ENCODE results near the gene NDUFB10. TPM values are rescaled to one million over a fixed set of nuclear protein-coding genes. Genes with fewer than 3 reads are reported as not detected.

The NDUFB10 gene
- polyA plus RNA-seq, 1 of the 3 experiments (the other 2 are of a cell fraction), result 468 TPM

DNA sequence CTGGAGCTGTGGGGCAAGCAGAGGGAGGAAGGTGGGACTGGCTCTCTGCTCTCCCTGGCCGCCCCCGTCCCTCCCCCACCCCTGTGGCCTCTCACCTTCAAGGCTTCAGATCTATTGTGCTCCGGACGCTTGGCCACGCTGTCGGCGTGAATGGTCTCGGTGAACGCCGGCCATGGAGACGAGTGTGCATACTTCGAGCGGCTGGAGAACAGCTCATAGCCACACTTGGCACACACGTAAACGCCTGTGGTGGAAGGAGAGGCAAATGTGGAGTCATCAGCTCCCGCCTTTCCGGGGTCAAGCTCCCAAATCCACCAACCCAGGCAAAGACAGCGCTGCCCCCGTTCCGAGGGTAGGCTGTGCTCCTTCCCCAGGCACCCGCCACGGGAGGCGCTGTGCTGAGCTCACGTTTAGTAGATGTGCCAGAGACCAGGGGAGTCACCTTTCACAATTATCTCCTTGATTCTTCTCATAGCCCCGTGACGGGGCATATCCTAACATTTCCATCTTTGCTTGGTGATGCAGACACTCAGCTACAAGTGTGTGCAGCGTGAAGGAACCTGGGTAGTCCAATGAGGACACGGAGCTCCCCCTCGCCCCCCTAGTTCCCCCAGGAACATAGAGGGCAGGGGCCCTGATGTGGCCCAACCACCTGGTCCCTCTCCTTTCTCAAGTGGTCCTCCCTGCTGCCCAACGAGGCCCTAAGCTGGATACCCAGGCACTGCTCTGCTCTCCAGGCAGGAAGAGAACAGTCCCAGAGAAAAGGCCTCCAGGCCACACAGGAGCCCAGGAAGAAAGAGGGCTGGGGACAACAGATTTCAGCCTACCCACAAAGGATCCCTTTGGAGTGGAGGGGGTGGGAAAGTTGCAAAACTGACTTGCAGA, 17.9 kb upstream of the NDUFB10 start:
- H3F3A ChIP-seq (replicated peaks; ENCODE audit: insufficient read depth), result no peaks in the 10 kb centered on the region
- TF ChIP-seq FOXM1 (IDR thresholded peaks at IDR 0.05; ENCODE audit: low read depth), result no peak
- no peak for TF ChIP-seq RXRA (IDR thresholded peaks at IDR 0.05; ENCODE audit: borderline replicate concordance, low read depth)
- TF ChIP-seq TEAD4 (IDR thresholded peaks at IDR 0.05; ENCODE audit: borderline replicate concordance, insufficient read depth), result no peak
- TF ChIP-seq CHD2 (IDR thresholded peaks at IDR 0.05; ENCODE audit: low read length, partially characterized antibody), result no peak
- no peak for TF ChIP-seq RFX5 (IDR thresholded peaks at IDR 0.05; ENCODE audit: low read length)
- TF ChIP-seq, protein P1, sequence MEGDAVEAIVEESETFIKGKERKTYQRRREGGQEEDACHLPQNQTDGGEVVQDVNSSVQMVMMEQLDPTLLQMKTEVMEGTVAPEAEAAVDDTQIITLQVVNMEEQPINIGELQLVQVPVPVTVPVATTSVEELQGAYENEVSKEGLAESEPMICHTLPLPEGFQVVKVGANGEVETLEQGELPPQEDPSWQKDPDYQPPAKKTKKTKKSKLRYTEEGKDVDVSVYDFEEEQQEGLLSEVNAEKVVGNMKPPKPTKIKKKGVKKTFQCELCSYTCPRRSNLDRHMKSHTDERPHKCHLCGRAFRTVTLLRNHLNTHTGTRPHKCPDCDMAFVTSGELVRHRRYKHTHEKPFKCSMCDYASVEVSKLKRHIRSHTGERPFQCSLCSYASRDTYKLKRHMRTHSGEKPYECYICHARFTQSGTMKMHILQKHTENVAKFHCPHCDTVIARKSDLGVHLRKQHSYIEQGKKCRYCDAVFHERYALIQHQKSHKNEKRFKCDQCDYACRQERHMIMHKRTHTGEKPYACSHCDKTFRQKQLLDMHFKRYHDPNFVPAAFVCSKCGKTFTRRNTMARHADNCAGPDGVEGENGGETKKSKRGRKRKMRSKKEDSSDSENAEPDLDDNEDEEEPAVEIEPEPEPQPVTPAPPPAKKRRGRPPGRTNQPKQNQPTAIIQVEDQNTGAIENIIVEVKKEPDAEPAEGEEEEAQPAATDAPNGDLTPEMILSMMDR (IDR thresholded peaks at IDR 0.05), result no peak
- POLR2A ChIA-PET, result interaction anchor here (0.8 to 1.3 kb wide), 3 partner anchors 12 to 23 kb away, joined by 3 to 7 read pairs (median 5); partner anchors contain the start of gene RPS2
- H3K9me3 ChIP-seq, result no peaks in the 10 kb centered on the region
- peak; percentile 9 for DNase-seq
- no peaks in the 10 kb centered on the region for H3K9me2 ChIP-seq
- H3K4me2 ChIP-seq, result peak overlapping the region; percentile 99
- H3K27ac ChIP-seq (ENCODE audit: low read depth in 2 of 2, low read length in 1 of 2), result no peak overlapping the region
- no peaks in the 10 kb centered on the region for H3K79me2 ChIP-seq (ENCODE audit: insufficient read depth)
- H3K4me1 ChIP-seq (ENCODE audit: control insufficient read depth in 1 of 2, insufficient read depth in 2 of 2, low read depth in 1 of 2, low read length in 1 of 2), result peaks cover 0 to 10% of the 10 kb centered on the region in 2 experiments; a peak in 2 of 4 replicates
- no peaks in the 10 kb centered on the region for H3K27me3 ChIP-seq (ENCODE audit: insufficient read depth)
- 85% methylated on average over 18 of the region's 30 CpGs for WGBS (ENCODE audit: low lambda C conversion rate)
- H2AFZ ChIP-seq (ENCODE audit: low read depth), result peak overlapping the region; percentile 3; the same call in 1 of the 2 replicates
- no peaks in the 10 kb centered on the region for H4K20me1 ChIP-seq (ENCODE audit: insufficient read depth)
- CTCF ChIA-PET, result interaction anchor here (0.7 to 2.8 kb wide), 8 partner anchors 9 to 167 kb away, joined by 3 to 18 read pairs (median 4); no protein-coding TSS in a partner anchor
- H3K9ac ChIP-seq, result no peak overlapping the region
- H3K36me3 ChIP-seq (replicated peaks in 1 of 2; ENCODE audit: control insufficient read depth in 1 of 2, insufficient read depth in 2 of 2, low read length in 1 of 2), result peaks cover 4 to 14% of the 10 kb centered on the region in 2 experiments
- peak overlapping the region; percentile 91 to 95; a peak in 3 of 4 replicates for H3K4me3 ChIP-seq (ENCODE audit: low read depth in 2 of 2, low read length in 1 of 2)

DNA sequence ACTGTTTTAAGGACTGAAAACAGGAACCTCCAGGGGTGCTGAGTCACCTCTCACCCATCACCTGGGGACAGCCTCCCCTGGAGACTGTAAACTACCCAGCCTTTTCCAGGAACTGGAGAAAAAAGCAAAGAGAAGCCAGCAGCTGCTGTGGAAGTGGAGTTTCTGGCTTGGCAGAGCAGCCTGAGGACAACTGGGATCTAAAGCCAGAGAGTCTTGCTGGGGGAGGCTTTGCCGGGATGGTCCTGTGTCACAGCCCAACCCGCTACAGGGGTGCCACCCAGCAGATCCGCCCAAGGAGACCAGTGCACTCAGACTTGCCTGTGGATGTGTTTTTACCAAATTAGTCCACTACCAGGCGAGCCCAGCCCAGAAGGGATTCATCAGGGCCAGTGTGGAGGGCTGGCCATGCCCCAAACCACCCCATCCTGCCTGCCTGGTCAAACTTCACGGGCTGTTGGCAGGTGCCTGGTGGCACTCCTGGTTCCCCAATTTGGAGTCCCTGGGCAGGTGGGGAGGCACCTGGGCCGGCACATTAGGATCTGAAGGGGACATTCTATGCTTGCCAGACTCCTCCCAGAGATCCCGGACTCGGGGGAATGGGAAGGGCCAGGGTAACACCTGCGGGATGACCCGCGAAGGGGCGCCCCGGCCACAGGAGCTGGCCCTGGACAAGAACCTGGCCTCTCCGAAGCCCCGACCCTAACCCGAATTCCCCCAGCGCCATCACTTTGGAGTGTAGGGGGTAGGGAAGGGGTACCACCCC, 17.1 kb upstream of the NDUFB10 start:
- Histone ChIP-seq H2AFZ (ENCODE audit: low read depth) (peak overlapping the region; percentile 100; the same call in 1 of the 2 replicates), H3K9ac (peak overlapping the region; percentile 81), H3F3A (replicated peaks; ENCODE audit: insufficient read depth) (no peaks in the 10 kb centered on the region), H3K4me1 (ENCODE audit: control insufficient read depth in 1 of 2, insufficient read depth in 2 of 2, low read depth in 1 of 2, low read length in 1 of 2) (peaks cover 0 to 10% of the 10 kb centered on the region in 2 experiments; a peak in 2 of 4 replicates), H3K4me3 (ENCODE audit: low read depth in 2 of 2, low read length in 1 of 2) (peak overlapping the region; percentile 91 to 95), H3K4me2 (peak overlapping the region; percentile 99), H3K27ac (ENCODE audit: low read depth in 2 of 2, low read length in 1 of 2) (no peak overlapping the region; a peak in 1 of 4 replicates), H3K9me3 (no peaks in the 10 kb centered on the region), H3K79me2 (ENCODE audit: insufficient read depth) (no peaks in the 10 kb centered on the region), H3K9me2 (no peaks in the 10 kb centered on the region), H4K20me1 (ENCODE audit: insufficient read depth) (no peaks in the 10 kb centered on the region), H3K27me3 (ENCODE audit: insufficient read depth) (no peaks in the 10 kb centered on the region), H3K36me3 (replicated peaks in 1 of 2; ENCODE audit: control insufficient read depth in 1 of 2, insufficient read depth in 2 of 2, low read length in 1 of 2) (peaks cover 4 to 14% of the 10 kb centered on the region in 2 experiments)
- 12% methylated on average over 10 of the region's 17 CpGs for WGBS (ENCODE audit: low lambda C conversion rate)
- DNase-seq, result no peak
- CTCF ChIA-PET, result interaction anchor here (0.7 to 2.8 kb wide), 6 partner anchors 10 to 84 kb away, joined by 3 to 18 read pairs (median 4); no protein-coding TSS in a partner anchor
- TF ChIP-seq EZH2phosphoT487 (IDR thresholded peaks at IDR 0.05; ENCODE audit: borderline replicate concordance, low read depth), result no peak
- TF ChIP-seq, protein P1 (IDR thresholded peaks at IDR 0.05), result no peak
- no peak for TF ChIP-seq SMC3 (IDR thresholded peaks at IDR 0.05; ENCODE audit: low read depth, low read length)
- TF ChIP-seq FOXJ3 (CRISPR knock-in tag; IDR thresholded peaks at IDR 0.05), result no peak
- TF ChIP-seq POLR2AphosphoS5 (IDR thresholded peaks at IDR 0.05; ENCODE audit: low read depth, low read length), result no peak
- no peak for TF ChIP-seq YY1 (IDR thresholded peaks at IDR 0.05; ENCODE audit: low read depth)
- TF ChIP-seq, protein P2, sequence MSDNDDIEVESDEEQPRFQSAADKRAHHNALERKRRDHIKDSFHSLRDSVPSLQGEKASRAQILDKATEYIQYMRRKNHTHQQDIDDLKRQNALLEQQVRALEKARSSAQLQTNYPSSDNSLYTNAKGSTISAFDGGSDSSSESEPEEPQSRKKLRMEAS (IDR thresholded peaks at IDR 0.05; ENCODE audit: low read depth), result no peak
- POLR2A ChIA-PET, result interaction anchor here (0.8 to 1.6 kb wide), 3 partner anchors 12 to 22 kb away, joined by 3 to 7 read pairs (median 4); partner anchors contain the start of genes RPL3L and RPS2
